ENCODE results near the gene CDH23.

The CDH23 gene

DNA sequence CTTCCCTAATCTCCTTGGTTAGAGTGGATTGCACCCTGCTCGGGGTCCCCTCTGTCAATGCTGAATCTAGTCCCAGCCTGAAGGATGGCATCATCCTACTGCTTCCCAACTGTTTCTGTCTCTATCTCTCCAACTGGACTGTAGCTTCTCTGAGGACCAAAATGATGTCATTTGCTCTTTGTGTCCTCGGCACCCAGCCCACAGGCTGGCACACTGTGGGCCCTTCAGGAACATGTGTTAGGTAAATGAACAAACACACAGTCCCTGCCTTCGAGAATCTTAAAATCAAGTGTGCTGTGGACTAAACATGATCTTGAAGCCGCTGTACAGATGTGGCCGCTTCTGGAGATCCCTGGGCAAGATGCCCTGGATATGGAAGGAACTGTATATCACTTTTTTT, 5.0 kb upstream of the CDH23 start:
- DNase-seq (ENCODE audit: extremely low read depth in 1 of 2, low read depth in 1 of 2), result no peak

DNA sequence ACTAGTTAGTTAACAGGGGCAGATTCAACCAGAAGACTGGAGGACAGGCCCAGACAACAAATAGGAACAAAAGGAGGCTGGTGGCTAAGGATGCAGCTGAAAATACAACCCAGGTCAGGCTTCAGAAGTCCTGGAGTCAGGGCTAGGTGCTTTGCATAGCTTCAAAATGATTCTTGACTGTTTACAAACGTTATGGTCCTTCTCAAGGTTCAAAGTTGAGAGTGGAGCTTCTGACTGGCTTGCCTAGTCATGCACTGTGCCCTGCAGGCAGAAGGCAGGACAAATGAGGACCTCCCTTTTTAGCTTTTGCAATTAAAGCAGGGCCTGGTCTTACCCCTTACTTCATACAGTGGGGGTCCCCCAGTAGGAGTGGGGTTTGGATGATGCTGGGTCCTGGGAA, 4.4 kb upstream of the CDH23 start:
- DNase-seq (ENCODE audit: extremely low read depth in 1 of 2, low read depth in 1 of 2), result no peak

DNA sequence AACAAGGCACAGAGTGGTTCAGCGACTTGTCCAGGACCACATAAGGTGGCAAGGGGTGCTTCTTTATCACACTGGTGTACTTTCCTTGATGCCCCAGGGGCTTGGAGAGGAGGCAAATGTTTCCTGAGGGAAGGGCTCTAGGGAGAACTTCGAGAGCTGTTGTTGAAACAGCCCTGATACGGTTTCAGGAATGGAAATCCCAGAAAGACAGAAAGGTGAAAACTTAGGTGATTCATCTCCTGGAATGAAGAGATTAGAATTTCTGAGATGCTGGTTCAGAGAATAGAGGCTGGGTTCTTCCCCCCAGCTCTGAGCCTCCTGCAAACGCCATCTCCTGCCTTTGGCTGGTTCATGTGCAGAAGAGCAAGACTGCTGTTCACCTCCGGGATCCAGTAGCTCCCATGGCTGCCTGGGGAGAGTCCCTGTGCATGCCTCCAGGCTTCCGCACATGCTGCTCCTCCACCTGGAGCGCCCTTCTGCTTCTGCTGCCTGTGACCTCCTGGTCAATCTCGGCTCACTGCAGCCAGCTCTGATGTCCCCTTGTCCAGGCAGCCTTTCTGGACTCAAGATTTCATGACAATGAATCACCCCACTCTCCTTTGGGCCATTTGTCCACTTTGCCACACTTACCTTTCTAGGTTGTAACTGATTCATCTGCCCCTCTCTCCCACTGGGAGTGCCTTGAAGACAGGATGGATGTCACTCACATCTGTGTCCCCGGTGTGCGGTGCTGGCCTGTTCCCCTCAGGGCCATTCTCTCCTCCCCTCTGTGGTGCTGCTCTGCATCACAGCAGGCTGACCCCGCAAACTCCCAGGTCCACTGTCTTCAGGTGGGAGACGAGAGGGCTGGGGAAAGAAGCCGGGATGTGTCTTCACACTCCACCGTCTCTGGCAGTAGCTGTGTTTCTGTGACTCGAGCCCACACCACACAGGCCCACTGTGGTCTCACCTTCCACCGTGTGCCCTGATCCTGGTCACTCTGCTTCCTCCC, 3.6 kb upstream of the CDH23 start:
- DNase-seq (ENCODE audit: extremely low read depth in 1 of 2, low read depth in 1 of 2), result no peak

DNA sequence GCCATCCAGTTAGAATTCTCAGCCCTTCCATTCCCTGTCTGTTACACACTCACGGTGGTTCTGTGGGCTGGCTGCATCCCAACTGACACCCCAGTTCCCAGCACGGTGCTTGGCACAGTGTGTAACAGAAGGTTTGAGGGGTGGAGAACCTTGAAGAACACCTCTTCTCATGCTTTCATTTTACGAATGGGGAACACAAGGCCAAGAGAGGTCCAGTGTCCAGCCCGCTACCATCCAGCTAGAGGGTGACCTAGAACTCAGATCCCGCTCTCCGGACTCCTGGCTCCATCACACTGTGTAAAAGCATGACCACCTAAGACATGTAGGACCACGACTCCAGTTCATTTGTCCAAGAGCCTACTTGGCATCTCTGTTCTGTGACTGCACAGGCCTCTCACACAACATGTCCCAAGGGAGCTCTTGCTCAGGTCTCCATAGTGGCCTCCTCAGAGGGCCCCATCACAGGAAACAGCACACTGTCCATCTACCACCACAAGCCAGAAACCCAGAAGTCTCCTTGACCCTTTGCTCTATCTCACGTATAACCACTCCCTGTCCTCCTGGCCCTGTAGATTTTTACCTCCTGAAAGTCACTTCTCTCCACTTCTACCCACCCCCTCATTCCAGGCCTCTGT, 2.8 kb upstream of the CDH23 start:
- DNase-seq (ENCODE audit: extremely low read depth in 1 of 2, low read depth in 1 of 2), result no peak

DNA sequence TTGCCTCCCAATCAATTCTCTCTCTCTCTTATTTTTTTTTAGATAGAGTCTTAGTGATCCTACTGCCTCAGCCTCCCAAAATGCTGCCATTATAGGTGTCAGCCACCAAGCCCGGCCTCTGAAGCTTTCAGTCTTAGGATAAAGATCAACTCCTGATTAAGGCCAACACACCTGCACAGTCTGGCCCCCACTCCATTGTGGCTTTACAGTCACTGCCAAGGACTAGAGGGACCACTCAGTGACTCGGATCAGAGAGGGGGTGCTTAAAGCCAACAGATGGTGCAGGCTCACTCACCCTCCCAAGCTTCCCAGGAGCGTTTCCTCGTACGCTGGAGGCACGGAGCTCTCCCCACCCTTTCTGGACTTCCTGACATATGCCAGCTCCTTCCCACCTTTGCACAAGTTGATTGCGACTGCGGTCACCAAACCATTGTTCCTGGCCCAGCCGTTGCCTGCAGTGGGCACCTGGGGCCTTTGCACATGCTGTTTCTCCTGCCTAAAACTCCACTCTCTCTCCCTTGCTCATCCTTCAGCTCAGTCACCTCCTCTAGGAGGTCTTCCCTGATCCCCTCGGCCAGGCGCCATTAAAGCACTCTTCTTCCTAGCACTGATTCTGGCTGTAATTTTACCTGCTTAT, 1.7 kb upstream of the CDH23 start:
- no peak for DNase-seq (ENCODE audit: extremely low read depth in 1 of 2, low read depth in 1 of 2)

DNA sequence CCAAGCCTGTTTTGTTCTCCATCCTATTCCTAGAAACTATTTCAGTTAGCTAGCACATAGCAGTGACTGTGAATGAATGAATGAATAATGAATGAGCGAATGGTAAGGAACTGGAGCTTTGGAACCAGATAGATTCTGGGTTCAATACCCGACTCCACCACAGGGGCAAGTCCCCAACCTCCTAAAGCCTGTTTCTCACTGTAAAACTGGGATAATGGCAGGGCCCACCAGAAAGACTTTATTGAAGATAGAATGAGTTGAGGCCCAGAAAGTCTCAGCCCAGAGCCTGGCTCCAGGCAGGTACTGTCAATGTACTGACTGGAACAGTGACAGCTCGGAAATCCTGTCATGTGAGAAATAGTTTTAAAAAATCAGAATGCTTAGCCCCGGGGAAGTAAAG, 1.1 kb upstream of the CDH23 start:
- no peak for DNase-seq (ENCODE audit: extremely low read depth in 1 of 2, low read depth in 1 of 2)

DNA sequence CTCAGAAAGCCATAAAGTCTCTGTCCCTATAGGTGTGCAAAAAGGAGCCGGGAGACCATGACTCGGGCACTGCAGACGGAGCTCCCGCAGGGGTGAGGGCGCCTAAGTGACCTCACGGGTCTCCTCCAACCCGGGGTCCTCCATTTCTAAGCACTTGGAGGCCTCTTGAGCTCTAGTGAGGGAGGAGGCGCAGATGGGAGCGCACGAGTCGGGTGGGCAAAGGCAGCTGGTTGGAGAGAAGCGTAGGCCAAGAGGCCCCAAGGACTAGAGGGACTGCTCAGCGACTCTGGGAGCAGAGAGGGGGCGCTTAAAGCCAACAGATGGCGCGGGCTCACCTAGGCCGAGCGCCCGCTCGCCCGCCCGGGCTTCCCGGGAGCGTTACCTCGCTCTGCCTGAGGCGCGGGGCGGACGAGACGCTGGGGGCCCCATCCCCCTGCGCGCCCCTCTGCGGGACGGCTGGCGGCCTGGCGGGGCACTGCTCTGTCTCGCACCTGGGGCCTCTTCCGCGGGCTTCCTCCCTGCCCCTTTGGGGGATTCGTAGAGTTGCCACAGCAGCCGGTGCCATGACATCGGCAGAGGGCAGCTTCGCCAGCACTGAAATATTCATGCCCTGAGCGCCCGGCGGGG, 523 bp upstream of the CDH23 start:
- DNase-seq (ENCODE audit: extremely low read depth in 1 of 2, low read depth in 1 of 2), result no peak

DNA sequence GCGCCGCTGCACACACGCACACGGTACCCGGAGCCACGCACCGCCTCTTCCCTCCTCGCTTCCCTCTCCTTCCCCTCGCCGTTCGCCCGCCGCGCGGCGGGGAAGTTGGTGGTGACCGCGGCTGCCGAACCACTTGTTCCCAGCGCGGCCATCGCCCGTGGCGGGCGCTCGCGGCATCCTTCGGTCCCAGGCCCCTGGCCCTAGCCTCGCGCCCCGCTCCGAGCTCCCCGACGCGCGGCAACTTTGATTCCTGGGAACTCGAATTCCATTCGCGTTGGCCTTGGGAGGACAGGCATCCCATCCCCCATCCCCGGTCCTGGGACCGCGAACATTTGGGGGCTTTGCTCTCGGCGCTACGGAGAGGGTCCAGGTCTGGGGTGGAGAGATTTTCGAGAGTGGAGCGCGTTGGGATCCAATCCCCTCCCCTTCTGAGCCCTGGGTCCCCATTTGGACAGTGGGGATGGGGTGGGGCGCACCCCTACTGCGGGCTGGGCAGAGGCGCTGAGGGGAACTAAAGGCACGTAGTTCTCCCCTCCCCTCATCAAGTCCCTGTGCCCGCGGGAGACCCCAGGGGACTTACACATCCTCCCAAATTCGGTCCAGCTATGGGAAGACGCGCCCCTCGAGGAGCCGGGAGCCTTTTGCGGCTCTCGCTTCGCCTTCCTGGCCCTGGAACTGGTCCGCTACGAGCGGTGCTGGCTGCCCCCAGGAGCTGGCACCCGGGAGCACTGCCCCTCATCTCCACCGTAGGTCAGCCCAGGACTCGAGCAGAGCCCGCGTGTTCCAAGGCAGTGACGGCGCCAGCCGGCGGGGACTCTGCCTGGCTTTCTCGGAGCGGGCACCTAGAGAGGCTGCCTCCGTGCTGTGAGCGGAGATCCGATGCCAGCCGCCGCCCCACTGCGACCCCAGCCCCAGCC, 834 bp downstream of the CDH23 start:
- DNase-seq (ENCODE audit: extremely low read depth in 1 of 2, low read depth in 1 of 2), result no peak

DNA sequence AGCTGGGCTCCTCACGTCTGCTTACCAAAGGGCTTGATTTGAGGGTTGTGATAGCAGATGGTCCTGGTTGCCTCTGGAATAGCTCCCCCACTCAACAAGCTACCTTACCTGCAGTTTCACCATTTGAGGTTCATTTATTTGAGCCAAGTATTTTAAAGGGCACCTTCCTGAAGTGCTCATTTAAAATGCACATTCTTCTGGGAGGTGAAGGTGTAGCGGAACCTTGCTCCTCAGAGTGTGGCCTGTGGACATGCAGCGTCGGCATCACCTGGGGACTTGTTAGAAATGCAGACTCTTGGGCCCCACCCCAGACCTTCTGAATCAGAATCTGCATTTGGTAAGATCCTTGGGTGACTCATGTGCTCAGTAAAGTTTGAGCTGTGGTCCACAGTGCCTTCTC, 2.3 kb downstream of the CDH23 start:
- no peak for DNase-seq (ENCODE audit: extremely low read depth in 1 of 2, low read depth in 1 of 2)

DNA sequence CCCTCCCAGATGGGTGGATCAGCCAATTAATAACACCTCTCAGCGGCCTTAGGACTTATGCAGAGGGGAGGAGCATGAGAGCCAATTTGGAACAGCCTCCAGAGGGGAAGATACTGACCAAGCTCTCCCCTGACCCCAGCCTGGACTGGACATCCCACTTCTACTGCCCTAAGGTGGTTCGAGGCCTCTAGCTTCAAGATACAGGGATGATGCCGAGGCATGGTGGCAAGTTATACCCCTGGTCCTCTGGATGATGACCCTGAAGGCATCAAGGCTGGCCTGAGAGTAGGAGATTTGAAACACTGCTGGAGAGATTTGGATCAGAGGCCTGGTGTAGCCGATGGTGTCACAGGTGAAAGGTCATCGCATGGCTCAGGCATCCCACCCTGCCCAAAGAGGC, 3.2 kb downstream of the CDH23 start:
- DNase-seq (ENCODE audit: extremely low read depth in 1 of 2, low read depth in 1 of 2), result no peak

DNA sequence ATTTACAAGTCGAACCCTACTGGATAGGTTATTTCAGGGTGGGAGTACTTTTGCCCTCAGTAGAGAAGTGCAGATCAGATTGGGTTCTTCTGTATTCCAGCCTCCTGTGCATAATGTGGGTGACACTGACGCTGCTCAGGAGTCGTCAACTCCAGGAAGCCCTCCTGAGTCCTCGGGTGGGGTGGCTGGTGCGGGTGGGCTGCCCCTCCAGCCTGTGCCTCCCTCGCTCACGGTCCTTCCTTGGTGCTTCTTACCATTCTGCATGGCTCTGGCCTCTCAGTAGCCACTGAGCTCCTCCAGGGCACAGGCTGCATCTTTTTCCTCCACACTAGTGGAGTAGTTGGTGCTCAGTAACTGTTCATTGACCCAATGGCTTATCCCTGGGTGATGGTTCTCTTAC, 4.3 kb downstream of the CDH23 start:
- DNase-seq (ENCODE audit: extremely low read depth in 1 of 2, low read depth in 1 of 2), result no peak

DNA sequence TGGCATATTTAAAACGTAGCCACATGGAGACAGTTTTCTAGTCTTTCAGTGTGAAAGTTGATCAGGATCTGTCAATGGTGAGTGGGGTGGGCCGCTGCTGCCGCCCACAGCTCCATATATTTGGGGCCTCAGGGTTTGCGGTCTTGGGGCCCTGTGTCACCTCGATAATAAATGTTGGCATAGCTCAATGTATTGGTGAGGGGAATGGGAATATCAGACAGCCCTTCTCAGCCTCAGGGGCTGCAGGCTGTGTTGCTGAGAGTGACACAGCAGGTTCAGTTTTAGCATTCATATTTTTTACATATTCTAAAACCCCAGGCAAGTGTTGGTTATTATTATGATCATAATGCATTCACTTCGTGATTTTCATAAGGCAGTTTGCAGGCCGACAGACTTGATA, 5.3 kb downstream of the CDH23 start:
- DNase-seq (ENCODE audit: extremely low read depth in 1 of 2, low read depth in 1 of 2), result no peak

DNA sequence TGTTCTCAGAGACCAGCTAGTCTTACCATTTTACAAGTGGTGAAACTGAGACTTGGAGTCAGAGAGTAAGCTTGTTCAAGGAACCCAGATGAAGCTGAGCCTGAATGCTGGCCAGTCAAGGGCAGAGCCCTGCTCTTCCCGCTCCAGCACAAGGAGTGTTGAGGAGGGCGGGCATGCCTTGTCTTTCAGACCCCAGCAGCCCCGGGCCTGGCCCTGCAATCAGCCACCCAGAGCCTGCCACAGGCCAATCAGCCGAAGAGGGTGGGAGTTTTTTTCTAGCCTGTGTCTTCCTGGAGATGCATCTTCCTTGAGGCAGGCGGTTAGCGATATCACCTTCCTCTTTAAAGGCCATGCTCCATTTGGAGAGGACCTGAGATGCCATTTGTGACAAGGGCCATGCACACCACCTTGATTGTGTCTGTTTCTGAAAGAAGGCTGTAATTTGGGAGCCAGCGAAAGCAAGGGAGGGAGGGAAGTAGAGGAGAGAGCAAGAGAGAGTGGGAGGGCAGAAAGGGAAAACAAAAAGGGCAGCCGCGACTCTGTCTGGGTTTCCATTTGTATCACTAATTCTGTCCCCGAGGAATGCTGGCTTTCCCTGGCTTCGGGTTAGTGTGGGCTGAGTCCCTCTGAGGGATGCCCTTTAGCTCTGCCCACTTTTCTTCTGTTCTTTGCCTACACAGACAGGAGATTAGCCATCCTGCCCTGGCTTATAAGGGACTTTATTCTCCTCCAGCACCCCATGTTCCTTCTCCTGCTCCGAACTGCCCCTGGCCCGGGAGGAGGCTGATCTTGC, 8.0 kb downstream of the CDH23 start:
- no peak for DNase-seq (ENCODE audit: extremely low read depth in 1 of 2, low read depth in 1 of 2)

DNA sequence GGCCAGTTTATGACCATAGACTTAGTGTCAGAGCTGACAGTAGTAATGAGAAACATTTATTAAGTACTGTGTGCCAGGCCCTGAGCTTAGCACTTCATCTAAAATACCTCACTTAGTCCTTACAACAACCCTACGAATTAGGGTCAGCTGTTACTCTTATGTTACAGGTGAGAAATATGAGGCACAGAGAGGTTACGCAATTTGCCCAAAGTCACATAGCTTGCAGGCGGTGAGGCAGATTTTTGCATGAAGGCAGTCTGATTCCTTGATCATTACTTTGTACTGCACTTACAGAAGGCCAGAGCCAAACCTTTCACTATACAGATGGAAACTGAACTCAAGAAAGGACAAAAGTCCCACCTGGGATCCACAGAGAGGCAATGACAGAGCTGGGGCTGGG, 10.2 kb downstream of the CDH23 start:
- no peak for DNase-seq (ENCODE audit: extremely low read depth in 1 of 2, low read depth in 1 of 2)

DNA sequence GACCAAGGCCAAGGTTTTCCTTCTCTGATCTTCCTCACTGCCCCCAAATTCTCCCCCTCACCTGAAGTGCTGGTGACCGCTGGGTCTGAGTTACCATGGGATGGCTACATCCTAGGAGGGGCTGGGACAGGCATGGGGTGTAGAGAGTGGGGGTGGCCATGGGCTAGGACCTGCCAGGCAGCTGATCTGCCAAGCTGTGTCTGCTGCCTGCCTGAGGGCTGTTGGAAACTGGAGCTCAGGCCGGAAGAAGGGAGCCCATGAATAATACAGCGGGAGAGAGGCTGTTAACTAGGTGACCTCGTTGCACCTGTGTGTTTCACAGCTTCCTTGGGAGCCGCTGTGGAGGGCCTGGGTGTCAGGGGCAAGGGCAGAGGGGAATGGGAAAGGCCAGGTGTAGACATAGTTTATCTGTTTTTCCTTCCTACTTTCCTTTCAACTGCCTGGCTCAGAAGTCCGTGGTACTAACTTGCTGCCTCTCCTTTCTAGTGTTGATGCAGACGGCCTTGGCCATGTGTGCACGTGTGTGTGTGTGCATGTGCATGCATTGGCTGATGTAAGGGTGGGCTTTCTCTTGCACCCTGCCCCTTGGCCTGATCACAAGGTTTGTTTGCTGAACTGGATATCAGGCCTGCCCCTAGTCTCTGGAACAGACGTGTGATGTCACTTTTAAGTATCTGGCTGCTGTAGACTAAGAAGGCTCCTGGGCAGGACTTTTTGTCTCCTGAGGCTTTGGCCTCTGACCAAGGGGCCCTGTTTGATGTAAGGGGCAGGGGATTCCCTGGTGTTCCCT, 11.9 kb downstream of the CDH23 start:
- no peak for DNase-seq (ENCODE audit: extremely low read depth in 1 of 2, low read depth in 1 of 2)

DNA sequence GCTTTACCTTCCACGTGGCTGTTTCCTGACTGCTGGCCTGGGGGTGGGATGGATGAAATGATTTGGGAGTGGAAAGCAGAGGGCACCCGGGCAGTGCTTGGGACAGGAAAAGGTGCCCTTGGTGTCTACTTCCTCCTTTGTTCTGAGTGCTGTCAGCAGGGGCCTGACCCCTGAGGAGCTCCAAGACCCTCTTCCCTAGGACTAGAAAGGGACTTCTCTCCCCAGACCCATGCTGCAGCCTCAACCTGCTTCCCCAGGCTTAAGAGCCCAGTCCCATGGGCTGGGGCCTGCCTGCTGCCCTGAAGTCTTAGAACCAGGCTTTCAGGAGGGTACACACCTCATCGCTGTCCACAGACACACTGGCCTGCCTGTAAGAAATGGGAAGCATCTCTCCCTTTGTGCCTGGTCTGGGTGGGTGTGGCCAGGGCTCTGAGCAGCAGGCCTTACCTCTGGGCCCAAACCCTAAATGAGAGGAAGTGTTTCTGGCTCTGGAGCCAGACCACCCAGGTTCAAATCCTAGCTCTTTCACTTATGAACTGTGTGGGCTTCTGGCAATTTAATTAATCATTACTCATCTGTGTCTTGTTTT, 12.9 kb downstream of the CDH23 start:
- DNase-seq (ENCODE audit: extremely low read depth in 1 of 2, low read depth in 1 of 2), result no peak

DNA sequence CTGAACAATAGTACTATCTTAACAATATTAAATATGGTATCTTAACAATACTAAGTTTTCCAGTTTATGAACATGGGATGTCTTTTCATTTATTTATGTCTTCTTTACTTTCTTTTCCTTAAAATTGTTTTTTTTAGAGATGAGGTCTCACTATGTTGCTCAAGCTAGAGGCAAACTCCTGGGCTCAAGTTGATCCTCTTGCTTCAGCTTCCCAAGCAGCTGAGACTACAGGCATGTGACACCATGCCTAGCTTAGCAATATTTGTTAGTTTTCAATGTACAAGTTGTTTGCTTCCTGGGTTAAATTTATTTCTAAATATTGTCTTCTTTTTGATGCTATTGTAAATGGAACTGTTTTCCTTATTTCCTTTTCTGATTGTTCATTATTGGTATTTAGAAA, 16.9 kb downstream of the CDH23 start:
- DNase-seq (ENCODE audit: extremely low read depth in 1 of 2, low read depth in 1 of 2), result no peak

DNA sequence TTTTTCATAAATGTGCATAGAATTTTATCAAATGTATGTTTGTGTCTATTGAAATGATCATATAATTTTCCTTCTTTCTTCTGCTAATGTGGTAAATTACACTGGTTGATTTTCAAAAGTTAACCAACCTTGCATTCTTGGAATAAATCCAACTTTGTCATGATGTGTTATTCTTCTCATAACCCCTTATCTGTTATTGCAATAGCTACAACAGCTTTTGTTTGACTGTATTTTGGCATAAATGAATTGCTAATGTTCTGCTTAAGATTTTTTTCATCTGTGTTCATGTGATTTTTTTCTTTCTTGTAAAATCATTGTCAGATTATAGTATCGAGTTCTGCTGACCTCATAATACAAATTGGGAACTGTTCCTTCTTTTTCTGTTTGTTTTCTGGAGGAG, 17.6 kb downstream of the CDH23 start:
- no peak for DNase-seq (ENCODE audit: extremely low read depth in 1 of 2, low read depth in 1 of 2)

Data from activated CD8-positive, alpha-beta memory T cell treated with anti-CD3 and anti-CD28 coated beads for 1 hour (primary cell).